GM13976 (cell line): Measurements from ENCODE around the gene CASZ1.

Experiments used
- DNase-seq: peaks from one replicate; pipeline ENCODE4 v3.0.0; 2012; ENCODE audit warnings: low spot score
- CTCF ChIP-seq: IDR thresholded peaks from 2 replicates; pipeline ENCODE4 v1.5.1; 2012; ENCODE audit warnings: borderline replicate concordance, mild to moderate bottlenecking; ENCODE audit not compliant: insufficient read depth; ENCODE audit errors: extremely low read depth, missing control alignments, control extremely low read depth
- in situ Hi-C: fragments of 300-500 bp; cut with MboI; formaldehyde crosslinking; loops from one replicate; pipeline ENCODE4 v1.12.0; 2022; ENCODE audit warnings: low sequenced_read_pairs, mixed read lengths, inconsistent platforms; ENCODE audit not compliant: unreplicated experiment

CASZ1 gene

GRCh38 chr1:10614377-10615225, 181.8 kb downstream of the CASZ1 start:
- no peak for TF ChIP-seq CTCF
- in situ Hi-C loops: no loop called here
- no peak for DNase-seq

- in situ Hi-C loops: no loop called here
- DNase-seq: no peak
- no peak for TF ChIP-seq CTCF
Observed at GRCh38 chr1:10613861-10614260, 182.6 kb downstream of the CASZ1 start.

- DNase-seq: no peak
- in situ Hi-C loops: no loop called here
- TF ChIP-seq CTCF: no peak
Observed at GRCh38 chr1:10613340-10613739, 183.1 kb downstream of the CASZ1 start.

GRCh38 chr1:10612436-10613160, 183.8 kb downstream of the CASZ1 start:
- in situ Hi-C loops: no loop called here
- no peak for TF ChIP-seq CTCF
- DNase-seq: no peak

- in situ Hi-C loops: no loop called here
- no peak for DNase-seq
- TF ChIP-seq CTCF: no peak
Observed at GRCh38 chr1:10610901-10611600, 185.4 kb downstream of the CASZ1 start.

GRCh38 chr1:10608690-10609089, 187.8 kb downstream of the CASZ1 start:
- no peak for DNase-seq
- in situ Hi-C loops: no loop called here
- no peak for TF ChIP-seq CTCF
